ENCODE results near the gene LYPD6B.

Gene LYPD6B

GRCh38 chr2:149104221-149104620, 65.7 kb downstream of the LYPD6B start:
- DNase-seq (ENCODE audit: low read depth in 2 of 2, low spot score in 1 of 2) = no peak

GRCh38 chr2:149112068-149112467, 73.6 kb downstream of the LYPD6B start:
- DNase-seq (ENCODE audit: low read depth in 2 of 2, low spot score in 1 of 2) = no peak

GRCh38 chr2:149112713-149113112, 74.2 kb downstream of the LYPD6B start:
- DNase-seq (ENCODE audit: low read depth in 2 of 2, low spot score in 1 of 2) = no peak

- no peak for DNase-seq (ENCODE audit: low read depth in 2 of 2, low spot score in 1 of 2)
Observed at GRCh38 chr2:149115781-149116180, 77.3 kb downstream of the LYPD6B start.

DNA sequence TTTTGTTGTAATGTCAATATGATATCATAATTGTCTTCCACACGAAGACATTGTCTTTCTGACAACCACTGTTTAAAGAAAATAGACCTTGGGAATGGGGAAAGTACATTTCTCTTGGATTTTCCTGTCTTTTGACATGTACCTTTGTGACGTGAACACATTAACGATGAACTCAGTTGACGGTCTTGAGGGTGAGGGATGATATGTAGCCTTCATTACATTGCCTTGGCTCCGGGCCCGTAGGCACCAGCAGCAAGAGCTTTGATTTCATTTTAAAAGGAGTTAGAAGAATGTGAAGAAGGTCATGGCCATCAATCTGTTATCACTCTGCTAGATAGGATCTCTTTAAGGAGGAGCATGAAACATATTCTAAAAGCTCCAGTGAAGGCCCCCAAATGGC, 80.9 kb downstream of the LYPD6B start:
- DNase-seq (ENCODE audit: low read depth in 2 of 2, low spot score in 1 of 2) = no peak

- DNase-seq (ENCODE audit: low read depth in 2 of 2, low spot score in 1 of 2) = no peak
Observed at GRCh38 chr2:149122516-149122915, 84.0 kb downstream of the LYPD6B start.

DNA sequence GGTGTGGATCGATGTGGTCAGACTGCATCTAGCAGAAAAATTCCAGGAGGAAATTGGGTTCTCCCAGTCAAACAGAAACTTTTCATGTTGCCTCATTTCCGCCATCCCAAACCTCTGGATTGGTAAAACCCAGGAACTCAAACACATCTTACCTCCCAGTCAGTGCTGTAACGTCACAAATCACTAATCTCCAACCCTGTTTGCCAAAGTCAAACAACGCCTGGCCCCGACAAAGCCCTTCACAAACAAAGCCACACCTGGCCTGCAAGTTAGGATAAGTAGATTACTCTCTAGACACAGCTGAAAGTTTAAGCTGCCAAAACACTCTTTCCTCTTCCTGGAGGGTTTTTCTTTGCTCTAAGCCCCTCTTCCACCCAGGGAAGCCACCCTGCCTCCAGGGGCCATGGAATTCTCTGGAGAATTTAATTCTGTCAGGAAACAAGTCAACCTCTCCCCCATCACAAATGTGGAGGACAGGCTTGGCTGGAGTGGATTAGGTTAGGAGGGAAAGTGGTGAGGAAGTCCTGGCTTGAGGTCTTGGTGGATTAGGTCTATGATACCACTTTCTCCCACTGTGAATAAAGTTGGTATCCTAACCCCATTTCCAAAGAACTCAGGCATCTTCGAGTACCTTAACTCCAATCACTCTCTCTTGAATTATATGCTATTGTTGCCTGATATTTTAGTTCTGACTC, 86.7 kb downstream of the LYPD6B start:
- DNase-seq (ENCODE audit: low read depth in 2 of 2, low spot score in 1 of 2) = no peak

DNA sequence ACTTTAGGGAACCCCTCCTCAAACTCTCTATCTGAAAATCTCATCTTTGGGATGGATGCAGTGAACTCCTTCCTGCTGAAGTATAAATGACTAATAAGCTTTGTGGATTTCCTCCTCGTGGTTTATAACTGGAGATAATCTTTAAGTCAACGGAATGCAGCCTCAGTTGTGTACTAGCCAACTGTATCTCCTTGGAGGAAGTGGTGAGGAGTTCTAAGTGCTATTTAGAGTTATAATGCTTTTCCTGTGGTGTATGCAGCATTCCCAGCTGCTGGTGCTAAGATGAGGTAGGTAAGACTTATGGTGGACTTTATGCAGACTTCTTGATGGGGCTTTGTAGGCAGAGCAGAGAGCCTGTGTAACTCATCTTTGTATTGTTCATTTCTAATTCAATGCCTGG, 90.9 kb downstream of the LYPD6B start:
- no peak for DNase-seq (ENCODE audit: low read depth in 2 of 2, low spot score in 1 of 2)

GRCh38 chr2:149132339-149132738, 93.8 kb downstream of the LYPD6B start:
- DNase-seq (ENCODE audit: low read depth in 2 of 2, low spot score in 1 of 2) = no peak

DNA sequence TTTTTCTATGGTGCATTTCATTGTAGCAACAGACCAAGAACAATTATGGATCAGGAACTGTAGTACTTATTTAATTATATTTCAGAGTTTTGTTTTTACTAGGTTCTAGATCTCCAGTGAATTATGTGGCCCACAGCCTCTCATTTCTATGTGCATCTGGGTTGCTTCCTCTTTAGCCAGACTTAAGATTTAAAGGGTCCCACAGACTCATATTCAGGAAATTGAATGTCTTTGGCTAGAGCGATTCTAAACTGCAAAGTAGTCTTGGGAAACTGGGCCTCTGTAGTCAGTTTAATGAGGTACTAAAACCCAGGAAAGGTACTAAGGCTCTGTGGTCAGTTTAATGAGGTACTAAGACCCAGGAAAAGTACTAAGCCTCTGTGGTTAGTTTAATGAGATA, 94.4 kb downstream of the LYPD6B start:
- no peak for DNase-seq (ENCODE audit: low read depth in 2 of 2, low spot score in 1 of 2)

- DNase-seq (ENCODE audit: low read depth in 2 of 2, low spot score in 1 of 2) = no peak
Observed at GRCh38 chr2:149134335-149134923, 95.9 kb downstream of the LYPD6B start.

DNA sequence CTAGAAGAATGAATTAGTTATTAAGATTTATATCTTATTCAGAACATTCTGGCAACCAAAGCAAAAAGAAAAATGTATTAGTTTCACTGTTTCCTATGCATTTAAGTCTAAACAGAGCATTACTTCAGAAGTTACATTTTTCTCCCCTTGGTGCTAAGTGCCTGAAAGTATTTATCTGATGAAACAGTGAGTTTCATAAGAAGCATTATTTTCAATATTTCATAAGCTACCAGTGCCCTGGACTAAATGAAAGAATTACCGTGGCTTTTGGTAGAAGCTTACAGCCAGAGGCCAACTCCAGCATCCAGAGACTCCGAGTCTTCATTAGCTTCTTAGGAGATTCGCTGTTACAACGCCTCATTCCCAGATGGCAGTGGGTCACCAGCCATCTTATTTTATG, 97.6 kb downstream of the LYPD6B start:
- DNase-seq (ENCODE audit: low read depth in 2 of 2, low spot score in 1 of 2) = no peak

DNA sequence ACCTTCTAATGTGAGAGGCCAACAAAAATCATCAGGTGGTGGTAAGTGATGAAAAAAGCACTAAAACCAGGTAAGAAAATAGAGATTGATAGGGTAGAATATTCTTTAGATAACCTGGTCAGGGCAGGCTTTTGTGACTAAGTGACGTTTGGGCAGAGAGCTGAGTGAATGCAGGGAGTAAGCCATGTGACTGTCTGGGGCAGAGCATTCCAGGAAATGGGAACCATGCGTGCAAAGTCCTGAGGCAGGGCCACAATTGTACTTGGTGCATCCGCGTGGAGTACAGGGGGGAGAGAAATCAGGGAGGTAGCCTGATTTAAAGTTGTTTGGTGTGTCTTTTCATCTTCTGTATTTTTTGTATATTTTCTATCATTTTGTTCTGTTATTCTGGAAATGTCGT, 102.5 kb downstream of the LYPD6B start:
- no peak for DNase-seq (ENCODE audit: low read depth in 2 of 2, low spot score in 1 of 2)

GRCh38 chr2:149143734-149144133, 105.2 kb downstream of the LYPD6B start:
- DNase-seq (ENCODE audit: low read depth in 2 of 2, low spot score in 1 of 2) = no peak

DNA sequence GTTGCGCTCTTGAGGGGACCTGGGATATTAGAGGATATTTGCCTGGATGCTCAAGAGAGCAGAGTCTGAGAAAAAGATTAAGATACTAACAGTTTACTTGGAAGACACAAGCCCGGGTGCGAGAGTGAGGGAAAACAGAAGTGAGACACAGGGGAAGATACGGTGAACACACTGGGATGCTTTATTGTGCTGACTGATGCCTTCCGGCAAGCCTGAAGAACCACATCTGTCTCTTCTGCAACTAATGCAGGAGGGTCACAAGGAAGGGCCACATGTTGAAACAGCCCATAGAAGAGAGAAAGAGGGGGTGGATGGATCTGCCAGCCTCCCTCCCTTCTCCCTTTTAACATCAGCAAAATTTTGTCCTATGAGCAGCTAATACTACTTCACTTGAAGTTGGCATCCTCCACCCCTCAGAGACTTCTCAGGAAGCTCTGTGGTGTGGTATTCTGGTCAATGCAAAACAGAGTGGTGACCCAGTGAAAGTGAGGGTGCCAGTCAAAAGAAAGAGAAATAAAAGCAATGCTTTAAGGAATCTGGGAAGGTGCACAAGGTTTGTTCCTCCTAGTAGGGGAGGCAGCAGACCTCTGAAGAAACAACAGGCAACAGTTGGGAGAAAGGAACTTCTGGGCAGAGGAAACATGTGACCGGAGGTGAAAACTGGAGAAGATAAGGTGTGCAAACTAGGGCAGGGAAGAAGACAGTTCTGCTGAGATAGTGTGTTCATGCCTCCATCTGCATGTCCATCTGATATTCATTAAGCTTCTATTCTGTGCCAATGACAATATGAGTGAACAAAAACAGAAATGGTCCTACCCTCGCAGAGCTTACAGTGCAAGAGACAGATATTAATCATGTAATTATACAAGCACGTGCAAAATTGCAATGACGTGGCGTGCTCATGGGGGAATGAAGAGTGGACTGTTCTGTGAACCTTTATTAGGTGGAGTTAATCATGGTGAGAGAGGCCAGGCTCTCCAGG, 107.1 kb downstream of the LYPD6B start:
- no peak for DNase-seq (ENCODE audit: low read depth in 2 of 2, low spot score in 1 of 2)

- no peak for DNase-seq (ENCODE audit: low read depth in 2 of 2, low spot score in 1 of 2)
Observed at GRCh38 chr2:149146876-149147275, 108.4 kb downstream of the LYPD6B start.

- no peak for DNase-seq (ENCODE audit: low read depth in 2 of 2, low spot score in 1 of 2)
Observed at GRCh38 chr2:149148194-149149006, 109.9 kb downstream of the LYPD6B start.

DNA sequence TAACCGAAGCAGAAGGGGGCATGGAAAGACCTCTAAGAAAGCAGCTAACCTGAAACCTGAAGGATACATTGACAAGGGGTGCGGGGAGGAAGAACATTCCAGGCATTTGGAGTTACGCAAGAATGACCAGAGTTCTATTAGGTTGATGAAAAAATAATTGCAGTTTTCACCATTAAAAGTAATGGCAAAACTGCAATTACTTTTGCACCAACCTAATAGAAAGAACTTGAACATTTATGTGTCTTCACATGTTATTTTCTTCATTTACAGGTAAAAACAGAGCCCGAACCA, 110.5 kb downstream of the LYPD6B start:
- no peak for DNase-seq (ENCODE audit: low read depth in 2 of 2, low spot score in 1 of 2)

GRCh38 chr2:149152469-149152953, 114.0 kb downstream of the LYPD6B start:
- DNase-seq (ENCODE audit: low read depth in 2 of 2, low spot score in 1 of 2) = no peak

DNA sequence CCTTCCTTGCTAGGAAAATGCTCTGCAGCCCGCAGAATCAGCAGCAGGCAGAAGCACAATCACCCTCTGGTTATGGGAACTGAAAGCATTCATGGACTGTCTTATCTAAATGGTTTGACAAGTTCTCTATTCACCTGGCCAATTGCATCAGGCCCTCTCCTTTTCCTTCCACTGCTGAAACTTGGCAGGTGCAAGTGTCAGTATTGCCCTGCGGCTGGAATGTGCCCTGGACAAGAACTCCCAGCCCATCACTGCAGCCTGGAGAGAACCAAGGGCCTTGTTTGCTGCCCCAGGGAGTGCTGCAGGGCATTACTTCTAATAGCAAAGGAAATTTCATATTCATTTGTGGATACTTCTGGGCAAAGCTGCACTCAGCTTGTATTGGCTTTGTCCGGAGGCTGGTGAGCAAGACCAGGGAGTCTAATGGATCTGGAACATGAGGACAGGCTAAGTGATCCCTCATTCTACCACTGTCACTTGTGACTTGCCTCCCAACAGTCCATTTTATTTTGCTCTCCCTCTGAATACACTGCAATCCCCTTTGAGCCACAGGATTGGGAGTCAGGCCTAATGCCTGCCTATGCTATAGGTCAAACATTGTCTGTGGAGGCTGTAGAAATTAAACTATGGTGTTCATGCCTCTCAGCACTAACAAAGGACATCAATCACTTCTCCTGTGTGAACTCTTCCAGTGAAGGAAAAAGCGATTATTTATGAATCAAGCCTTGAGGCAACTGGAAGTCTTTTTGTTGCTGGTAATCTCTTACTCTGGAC, 116.9 kb downstream of the LYPD6B start:
- DNase-seq (ENCODE audit: low read depth in 2 of 2, low spot score in 1 of 2) = no peak
